ENCODE measurements around the gene NEU1. TPM values are rescaled to one million over a fixed set of nuclear protein-coding genes. Genes with fewer than 3 reads are reported as not detected.
"Not testable (repeated sequence)": the region's sequence is repeated elsewhere in the genome, so short reads cannot be mapped to it uniquely, and the experiment has no call there.

The NEU1 gene
- polyA plus RNA-seq, 3 donors from 2014 or later = 37.5 to 44.9 (median 40.5) TPM

- DNase-seq = no peak
- peaks cover 23 to 25% of the 10 kb centered on the region in 2 donors for H3K4me1 Mint-ChIP-seq
- H3K9me3 Mint-ChIP-seq = no peaks in the 10 kb centered on the region
- peaks cover 0 to 14% (median 7%) of the 10 kb centered on the region in 3 donors for H3K36me3 Mint-ChIP-seq
- peaks cover 10 to 15% (median 15%) of the 10 kb centered on the region in 3 donors for H3K27me3 Mint-ChIP-seq (ENCODE audit: low read depth in 3 of 3)
- no peak overlapping the region for H3K27ac Mint-ChIP-seq
- no peak overlapping the region for H3K4me3 Mint-ChIP-seq
Observed at GRCh38 chr6:31858707-31859106, 3.9 kb downstream of the NEU1 start.

GRCh38 chr6:31857774-31858173 is 4.8 kb downstream of the NEU1 start:
- Mint-ChIP-seq H3K36me3 (peaks cover 0 to 14% (median 7%) of the 10 kb centered on the region in 3 donors), H3K27me3 (ENCODE audit: low read depth in 3 of 3) (peaks cover 5 to 12% (median 7%) of the 10 kb centered on the region in 3 donors), H3K27ac (peak overlapping the region in 1 of 6 donors; percentile 34), H3K4me1 (peaks cover 15 to 16% of the 10 kb centered on the region in 2 donors)
- H3K9me3 Mint-ChIP-seq, H3K4me3 Mint-ChIP-seq, DNase-seq: not testable (repeated sequence)

GRCh38 chr6:31851980-31852718 is 10.5 kb downstream of the NEU1 start:
- not testable (repeated sequence) for H3K36me3 Mint-ChIP-seq; H3K27me3 Mint-ChIP-seq (ENCODE audit: low read depth in 3 of 3); H3K27ac Mint-ChIP-seq; DNase-seq; H3K9me3 Mint-ChIP-seq; H3K4me1 Mint-ChIP-seq; H3K4me3 Mint-ChIP-seq

- no peak for DNase-seq
- Mint-ChIP-seq H3K4me1 (no peaks in the 10 kb centered on the region), H3K9me3 (no peaks in the 10 kb centered on the region), H3K4me3 (no peak overlapping the region), H3K27ac (no peak overlapping the region), H3K36me3 (no peaks in the 10 kb centered on the region), H3K27me3 (ENCODE audit: low read depth in 3 of 3) (no peaks in the 10 kb centered on the region)
Observed at GRCh38 chr6:31851485-31851832, 11.2 kb downstream of the NEU1 start.

- Mint-ChIP-seq H3K36me3 (no peaks in the 10 kb centered on the region), H3K4me1 (no peaks in the 10 kb centered on the region), H3K27ac (no peak overlapping the region), H3K9me3 (no peaks in the 10 kb centered on the region), H3K27me3 (ENCODE audit: low read depth in 3 of 3) (no peaks in the 10 kb centered on the region), H3K4me3 (no peak overlapping the region)
- no peak for DNase-seq
Observed at GRCh38 chr6:31850765-31851484, 11.7 kb downstream of the NEU1 start.

- peaks cover 0 to under 1% (median 0%) of the 10 kb centered on the region in 3 donors for H3K27me3 Mint-ChIP-seq (ENCODE audit: low read depth in 3 of 3)
Observed at GRCh38 chr6:31847276-31847978, 15.2 kb downstream of the NEU1 start.

GRCh38 chr6:31844507-31844906 is 18.1 kb downstream of the NEU1 start:
- Mint-ChIP-seq H3K4me3 (no peak overlapping the region), H3K27ac (no peak overlapping the region), H3K9me3 (no peaks in the 10 kb centered on the region), H3K27me3 (ENCODE audit: low read depth in 3 of 3) (peaks cover 0 to 1% (median 1%) of the 10 kb centered on the region in 3 donors), H3K4me1 (peaks cover 0 to 2% of the 10 kb centered on the region in 2 donors), H3K36me3 (peaks cover under 1 to 10% (median 4%) of the 10 kb centered on the region in 3 donors)
- no peak for DNase-seq

More at GRCh38 chr6:31847276-31847978, 15.2 kb downstream of the NEU1 start:
- no peak overlapping the region for H3K4me3 Mint-ChIP-seq
- no peaks in the 10 kb centered on the region for H3K9me3 Mint-ChIP-seq
- no peak overlapping the region for H3K27ac Mint-ChIP-seq
- H3K36me3 Mint-ChIP-seq = no peaks in the 10 kb centered on the region
- no peaks in the 10 kb centered on the region for H3K4me1 Mint-ChIP-seq
- no peak for DNase-seq

GRCh38 chr6:31842053-31842452 is 20.6 kb downstream of the NEU1 start:
- H3K4me1 Mint-ChIP-seq = peaks cover 16% of the 10 kb centered on the region in 2 donors
- H3K36me3 Mint-ChIP-seq = peaks cover 9 to 24% (median 14%) of the 10 kb centered on the region in 3 donors
- no peak overlapping the region for H3K4me3 Mint-ChIP-seq
- peak overlapping the region in 1 of 6 donors; percentile 48 for H3K27ac Mint-ChIP-seq
- no peaks in the 10 kb centered on the region for H3K9me3 Mint-ChIP-seq
- DNase-seq = no peak
- H3K27me3 Mint-ChIP-seq (ENCODE audit: low read depth in 3 of 3) = peaks cover 0 to 1% (median 1%) of the 10 kb centered on the region in 3 donors

- Mint-ChIP-seq H3K27ac (peak overlapping the region in 1 of 6 donors; percentile 58), H3K4me1 (peaks cover 35 to 38% of the 10 kb centered on the region in 2 donors), H3K36me3 (peaks cover 9 to 29% (median 18%) of the 10 kb centered on the region in 3 donors)
- DNase-seq; H3K9me3 Mint-ChIP-seq; H3K27me3 Mint-ChIP-seq (ENCODE audit: low read depth in 3 of 3); H3K4me3 Mint-ChIP-seq: not testable (repeated sequence)
Observed at GRCh38 chr6:31839779-31840126, 22.9 kb downstream of the NEU1 start.

- Mint-ChIP-seq H3K4me3 (peak overlapping the region in 1 of 5 donors; percentile 8), H3K27me3 (ENCODE audit: low read depth in 3 of 3) (peaks cover 6 to 9% (median 7%) of the 10 kb centered on the region in 3 donors), H3K9me3 (no peaks in the 10 kb centered on the region), H3K27ac (peak overlapping the region in 4 of 6 donors; percentile 26 to 58 (median 48)), H3K4me1 (peaks cover 41 to 46% of the 10 kb centered on the region in 2 donors), H3K36me3 (peaks cover 9 to 29% (median 18%) of the 10 kb centered on the region in 3 donors)
- no peak for DNase-seq
Observed at GRCh38 chr6:31838968-31839367, 23.7 kb downstream of the NEU1 start.

- H3K27ac Mint-ChIP-seq = peak overlapping the region in 3 of 6 donors; percentile 10 to 100 (median 96)
- not testable (repeated sequence) for DNase-seq; H3K9me3 Mint-ChIP-seq; H3K4me3 Mint-ChIP-seq; H3K27me3 Mint-ChIP-seq (ENCODE audit: low read depth in 3 of 3)
- H3K36me3 Mint-ChIP-seq = peaks cover 9 to 29% (median 18%) of the 10 kb centered on the region in 3 donors
- H3K4me1 Mint-ChIP-seq = peaks cover 42 to 46% of the 10 kb centered on the region in 2 donors
Observed at GRCh38 chr6:31838114-31838553, 24.5 kb downstream of the NEU1 start.

- no peaks in the 10 kb centered on the region for H3K9me3 Mint-ChIP-seq
- H3K4me1 Mint-ChIP-seq = peaks cover 42 to 46% of the 10 kb centered on the region in 2 donors
- H3K27me3 Mint-ChIP-seq (ENCODE audit: low read depth in 3 of 3) = peaks cover 6 to 9% (median 7%) of the 10 kb centered on the region in 3 donors
- DNase-seq = no peak
- peak overlapping the region; percentile 45 to 96 (median 90) for H3K4me3 Mint-ChIP-seq
- peak overlapping the region; percentile 71 to 100 (median 98) for H3K27ac Mint-ChIP-seq
- H3K36me3 Mint-ChIP-seq = peaks cover 9 to 29% (median 18%) of the 10 kb centered on the region in 3 donors
Observed at GRCh38 chr6:31837369-31838113, 25.1 kb downstream of the NEU1 start.

Data from immature natural killer cell (primary cell).